ENCODE data around the gene PJVK. TPM values are rescaled to one million over a fixed set of nuclear protein-coding genes. Genes with fewer than 3 reads are reported as not detected.

Gene PJVK
- total RNA-seq, 4 donors from 2014 or later, result 5.3 to 8.8 (median 6.9) TPM

- TF ChIP-seq, protein P1, sequence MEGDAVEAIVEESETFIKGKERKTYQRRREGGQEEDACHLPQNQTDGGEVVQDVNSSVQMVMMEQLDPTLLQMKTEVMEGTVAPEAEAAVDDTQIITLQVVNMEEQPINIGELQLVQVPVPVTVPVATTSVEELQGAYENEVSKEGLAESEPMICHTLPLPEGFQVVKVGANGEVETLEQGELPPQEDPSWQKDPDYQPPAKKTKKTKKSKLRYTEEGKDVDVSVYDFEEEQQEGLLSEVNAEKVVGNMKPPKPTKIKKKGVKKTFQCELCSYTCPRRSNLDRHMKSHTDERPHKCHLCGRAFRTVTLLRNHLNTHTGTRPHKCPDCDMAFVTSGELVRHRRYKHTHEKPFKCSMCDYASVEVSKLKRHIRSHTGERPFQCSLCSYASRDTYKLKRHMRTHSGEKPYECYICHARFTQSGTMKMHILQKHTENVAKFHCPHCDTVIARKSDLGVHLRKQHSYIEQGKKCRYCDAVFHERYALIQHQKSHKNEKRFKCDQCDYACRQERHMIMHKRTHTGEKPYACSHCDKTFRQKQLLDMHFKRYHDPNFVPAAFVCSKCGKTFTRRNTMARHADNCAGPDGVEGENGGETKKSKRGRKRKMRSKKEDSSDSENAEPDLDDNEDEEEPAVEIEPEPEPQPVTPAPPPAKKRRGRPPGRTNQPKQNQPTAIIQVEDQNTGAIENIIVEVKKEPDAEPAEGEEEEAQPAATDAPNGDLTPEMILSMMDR (IDR thresholded peaks at IDR 0.05; ENCODE audit: low read depth), result no peak
Measured at GRCh38 chr2:178413472-178414265, 37.5 kb upstream of the PJVK start.

DNA sequence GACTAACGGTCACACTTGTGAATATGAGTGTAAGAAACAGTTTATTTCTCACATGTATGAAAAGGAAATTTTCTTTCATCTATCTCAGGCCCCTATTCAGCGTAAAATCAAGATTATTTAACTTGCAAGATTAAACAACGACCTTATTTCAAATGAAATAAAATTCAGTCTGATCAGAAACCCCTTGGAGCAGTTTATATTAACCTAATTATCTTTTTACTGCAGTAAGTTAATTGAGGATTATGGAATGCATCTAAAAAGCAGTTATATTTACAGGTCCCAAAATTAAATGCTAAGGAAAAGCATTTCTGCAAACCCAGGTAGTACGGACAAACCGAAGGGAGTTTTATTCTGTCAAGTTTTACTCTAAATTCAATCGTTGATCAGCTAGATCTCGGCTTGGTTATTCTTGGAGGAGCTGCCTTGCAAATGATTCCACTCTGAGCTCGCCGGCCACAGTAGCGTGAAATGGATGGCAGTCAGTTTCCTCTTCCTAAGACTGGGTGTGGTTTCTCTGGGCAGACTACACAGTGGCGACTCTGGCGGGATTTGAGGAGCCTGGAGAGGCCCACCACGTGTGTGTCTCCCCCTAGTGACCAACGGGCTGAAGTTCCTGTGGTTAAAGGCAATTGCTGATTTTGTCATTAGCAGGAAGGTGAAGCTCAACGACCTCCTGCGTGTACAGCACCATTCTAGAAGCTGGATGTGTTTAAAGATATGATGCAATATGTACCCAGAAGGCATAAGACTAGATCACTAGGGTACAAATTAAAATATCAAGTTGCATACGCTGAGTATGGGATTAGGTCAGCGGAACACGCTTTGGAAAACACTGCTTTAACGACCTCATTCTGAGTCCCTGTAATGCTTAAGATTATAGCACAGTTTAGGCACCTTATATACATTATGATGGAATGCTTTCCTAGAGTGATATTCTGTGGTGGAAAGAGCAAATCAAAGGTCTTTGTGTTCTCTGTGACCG is 36.6 kb upstream of the PJVK start:
- TF ChIP-seq, protein P1 (IDR thresholded peaks at IDR 0.05; ENCODE audit: low read depth), result no peak

DNA sequence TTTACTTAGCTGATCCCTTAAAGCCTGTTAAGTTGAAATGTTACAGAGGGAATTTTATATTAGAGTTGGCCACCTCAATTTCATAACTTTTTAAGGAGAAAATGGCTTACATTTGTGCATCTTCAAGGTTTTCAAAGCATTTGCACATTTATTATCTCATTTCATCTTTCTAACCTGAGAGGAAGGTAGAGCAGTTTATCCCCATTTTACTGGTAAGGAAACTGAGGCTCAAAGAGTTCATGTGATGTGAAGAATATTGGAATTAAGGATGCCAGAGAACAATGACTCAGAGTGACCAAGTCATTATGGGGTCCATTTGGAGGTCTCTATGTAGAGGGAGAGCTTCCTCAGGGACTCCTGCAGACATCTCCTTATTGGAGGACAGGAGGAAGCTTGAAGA is 35.2 kb upstream of the PJVK start:
- TF ChIP-seq, protein P1 (IDR thresholded peaks at IDR 0.05; ENCODE audit: low read depth), result no peak

GRCh38 chr2:178417916-178418315 is 33.3 kb upstream of the PJVK start:
- TF ChIP-seq, protein P1 (IDR thresholded peaks at IDR 0.05; ENCODE audit: low read depth), result no peak

DNA sequence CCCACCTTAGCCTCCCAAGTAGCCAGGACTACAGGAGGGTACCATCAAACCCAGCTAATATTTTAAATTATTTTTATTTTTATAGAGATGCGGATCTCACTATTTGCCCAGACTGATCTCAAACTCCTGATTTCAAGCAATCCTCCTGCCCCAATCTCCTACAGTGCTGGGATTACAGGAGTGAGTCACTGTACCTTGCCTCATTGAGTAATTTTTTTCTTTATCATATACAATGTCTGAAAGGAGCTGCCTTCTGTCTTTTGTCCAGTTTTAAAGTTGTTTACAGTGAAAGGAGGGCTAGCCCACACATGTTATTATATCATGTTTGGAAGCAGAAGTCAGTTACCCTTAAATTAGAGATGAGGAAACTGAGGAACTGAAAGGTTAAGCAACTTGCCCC is 32.8 kb upstream of the PJVK start:
- TF ChIP-seq, protein P1 (IDR thresholded peaks at IDR 0.05; ENCODE audit: low read depth), result no peak

GRCh38 chr2:178419123-178419522 is 32.1 kb upstream of the PJVK start:
- TF ChIP-seq, protein P1 (IDR thresholded peaks at IDR 0.05; ENCODE audit: low read depth), result no peak

GRCh38 chr2:178420463-178420999 is 30.6 kb upstream of the PJVK start:
- TF ChIP-seq, protein P1 (IDR thresholded peaks at IDR 0.05; ENCODE audit: low read depth), result no peak
